HG03520 (cell line): ENCODE measurements around the gene HKDC1.
A peak's percentile ranks its signal among the peaks of the same experiment; 100 is the strongest.
"Not testable (repeated sequence)": the region's sequence is repeated elsewhere in the genome, so short reads cannot be mapped to it uniquely, and the experiment has no call there.

Experiments used
- ATAC-seq: cut with Tn5 transposase; IDR thresholded peaks from one replicate; pipeline ENCODE4 v1.9.1; 2021; ENCODE audit warnings: mild to moderate bottlenecking, moderate library complexity; ENCODE audit not compliant: unreplicated experiment

HKDC1 gene

DNA sequence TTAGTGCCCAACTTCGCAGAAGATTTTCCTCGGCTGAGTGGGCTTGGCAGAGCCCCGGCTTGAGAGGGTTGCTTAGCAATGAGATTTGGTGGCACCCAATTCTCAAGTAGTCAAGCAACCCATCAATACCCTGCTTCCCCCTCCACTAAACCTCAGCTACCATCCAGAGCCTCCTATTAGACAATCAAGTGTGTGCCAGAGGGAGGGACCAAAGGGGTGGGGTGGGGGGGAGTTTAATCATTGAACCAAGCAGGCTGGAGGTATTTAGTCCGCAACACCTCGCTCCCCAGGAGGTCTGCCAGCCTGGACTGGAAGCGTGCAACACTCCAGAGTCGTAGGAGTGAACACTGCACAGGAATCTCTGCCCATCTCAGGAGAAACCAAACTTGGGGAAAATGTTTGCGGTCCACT lies at the start of gene HKDC1:
HKDC1 (plus strand) TSS at position 292 of the 411 bp plus-strand sequence; CDS start at position 396, 104 bp downstream.
- no peak for ATAC-seq

DNA sequence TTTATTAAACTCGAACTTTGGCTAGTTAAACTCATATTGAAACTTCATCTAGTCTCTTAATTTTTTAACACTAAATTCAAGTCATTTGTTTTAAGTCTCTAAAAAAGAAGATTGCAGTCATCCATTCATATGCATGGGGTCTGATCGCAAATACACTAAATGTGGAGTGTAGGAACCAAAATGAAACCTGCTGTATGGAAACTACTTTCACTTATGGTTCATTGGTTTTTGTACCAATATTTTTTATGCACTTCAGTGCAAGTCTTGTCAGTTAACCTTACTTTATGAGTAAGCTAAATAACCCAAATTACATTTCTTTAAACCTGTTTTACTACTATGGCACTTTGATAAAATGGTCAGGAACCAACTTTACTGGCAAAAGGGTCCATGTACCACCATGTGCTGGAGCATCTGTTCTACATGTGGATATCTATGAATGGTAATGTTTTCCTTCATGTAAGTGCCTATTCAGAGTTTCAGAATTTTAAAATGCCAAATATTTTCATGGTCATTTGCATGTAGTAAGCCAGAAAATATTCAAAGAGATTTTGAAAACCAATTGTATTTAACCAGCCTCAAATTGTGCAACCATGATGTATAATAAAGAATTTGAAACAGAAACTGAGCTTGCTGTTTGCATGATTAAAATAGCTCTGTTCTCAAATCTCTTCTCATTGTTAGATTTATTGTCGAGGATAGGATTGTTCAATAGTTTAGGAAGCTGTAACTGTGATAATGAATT lies 47.7 kb upstream of the HKDC1 start:
- ATAC-seq, result no peak

DNA sequence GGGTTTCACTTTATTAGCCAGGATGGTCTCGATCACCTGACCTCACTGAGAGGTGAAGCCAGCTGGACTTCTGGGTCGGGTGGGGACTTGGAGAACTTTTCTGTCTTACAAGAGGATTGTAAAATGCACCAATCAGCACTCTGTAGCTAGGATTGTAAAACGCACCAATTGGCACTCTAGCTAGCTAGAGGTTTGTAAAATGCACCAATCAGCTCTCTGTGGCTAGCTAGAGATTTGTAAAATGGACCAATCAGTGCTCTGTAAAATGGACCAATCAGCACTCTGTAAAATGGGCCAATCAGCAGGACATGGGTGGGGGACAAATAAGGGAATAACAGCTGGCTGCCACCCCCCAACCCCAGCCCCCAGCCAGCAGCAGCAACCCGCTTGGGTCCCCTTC lies 44.8 kb upstream of the HKDC1 start:
- not testable (repeated sequence) for ATAC-seq

- no peak for ATAC-seq
Observed at GRCh38 chr10:69176823-69177222, 43.3 kb upstream of the HKDC1 start.

- ATAC-seq, result peak; percentile 13
Observed at GRCh38 chr10:69179089-69179742, 40.9 kb upstream of the HKDC1 start.

GRCh38 chr10:69179743-69180524 lies 40.2 kb upstream of the HKDC1 start, which contains the start of gene SUPV3L1:
Gene SUPV3L1 (plus strand): TSS chr10:69180234. CDS start chr10:69180292, 58 bp downstream.
- peak; percentile 79 for ATAC-seq

GRCh38 chr10:69180525-69181204 lies 39.5 kb upstream of the HKDC1 start:
- no peak for ATAC-seq

DNA sequence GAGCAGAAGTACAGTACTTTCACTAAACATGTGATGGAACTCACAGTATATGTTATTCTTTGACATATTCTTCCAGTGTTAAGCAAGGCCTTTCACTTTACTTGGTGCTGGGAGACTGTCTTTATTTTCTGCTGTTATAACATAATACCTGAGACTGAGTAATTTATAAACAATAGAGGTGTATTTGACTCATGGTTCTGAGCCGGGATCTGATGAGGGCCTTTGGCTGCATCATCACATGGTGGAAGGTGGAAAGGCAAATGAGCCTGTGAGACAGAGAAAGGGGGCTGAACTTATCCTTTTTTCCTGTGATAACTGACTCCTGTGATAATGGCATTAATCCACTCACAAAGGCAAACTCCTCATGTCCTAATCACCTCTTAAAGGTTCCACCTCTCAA lies 38.7 kb upstream of the HKDC1 start:
- no peak for ATAC-seq

DNA sequence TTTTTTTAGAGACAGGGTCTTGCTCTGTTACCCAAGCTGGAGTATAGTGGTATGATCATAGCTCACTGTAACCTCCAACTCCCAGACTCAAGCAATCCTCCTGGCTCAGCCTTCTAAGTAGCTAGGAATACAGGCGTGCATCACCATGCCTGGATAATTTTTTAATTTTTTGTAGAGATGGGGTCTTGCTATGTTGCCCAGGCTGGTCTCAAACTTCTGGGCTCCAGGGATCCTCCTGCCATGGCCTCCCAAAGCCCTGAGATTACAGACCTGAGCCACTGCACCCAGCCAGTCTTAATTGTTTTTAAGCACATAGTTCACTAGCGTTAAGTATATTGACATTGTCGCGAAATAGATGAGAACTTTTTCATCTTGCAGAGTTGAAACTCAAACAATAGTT lies 38.1 kb upstream of the HKDC1 start:
- no peak for ATAC-seq

- ATAC-seq, result no peak
Observed at GRCh38 chr10:69186524-69186923, 33.6 kb upstream of the HKDC1 start.

GRCh38 chr10:69201045-69201444 lies 19.1 kb upstream of the HKDC1 start:
- no peak for ATAC-seq

DNA sequence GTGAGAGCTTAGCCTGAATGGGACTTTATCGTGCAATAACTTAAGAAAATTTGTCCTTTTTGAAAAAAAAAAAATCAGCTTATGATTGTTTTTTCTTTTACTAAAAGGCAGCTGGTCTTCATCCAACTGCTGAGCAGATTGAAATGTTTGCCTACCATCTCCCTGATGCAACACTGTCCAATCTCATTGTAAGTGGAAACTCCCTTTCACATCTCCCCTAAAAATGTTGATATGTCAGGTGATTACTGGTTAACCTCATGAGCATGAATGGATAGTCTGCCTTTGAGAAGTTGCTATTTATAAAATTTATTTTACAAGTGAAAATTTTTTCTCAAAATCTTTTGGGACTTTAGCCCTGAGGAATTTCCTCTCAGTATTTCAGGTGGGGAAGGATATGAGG lies 17.8 kb upstream of the HKDC1 start:
- ATAC-seq, result no peak

- ATAC-seq, result no peak
Observed at GRCh38 chr10:69208761-69209160, 11.4 kb upstream of the HKDC1 start.

- ATAC-seq, result no peak
Observed at GRCh38 chr10:69209787-69210484, 10.2 kb upstream of the HKDC1 start.

GRCh38 chr10:69211104-69211503 lies 9.0 kb upstream of the HKDC1 start:
- ATAC-seq, result no peak

- ATAC-seq, result no peak
Observed at GRCh38 chr10:69211524-69211923, 8.6 kb upstream of the HKDC1 start.

GRCh38 chr10:69213591-69214311 lies 6.4 kb upstream of the HKDC1 start:
- no peak for ATAC-seq

DNA sequence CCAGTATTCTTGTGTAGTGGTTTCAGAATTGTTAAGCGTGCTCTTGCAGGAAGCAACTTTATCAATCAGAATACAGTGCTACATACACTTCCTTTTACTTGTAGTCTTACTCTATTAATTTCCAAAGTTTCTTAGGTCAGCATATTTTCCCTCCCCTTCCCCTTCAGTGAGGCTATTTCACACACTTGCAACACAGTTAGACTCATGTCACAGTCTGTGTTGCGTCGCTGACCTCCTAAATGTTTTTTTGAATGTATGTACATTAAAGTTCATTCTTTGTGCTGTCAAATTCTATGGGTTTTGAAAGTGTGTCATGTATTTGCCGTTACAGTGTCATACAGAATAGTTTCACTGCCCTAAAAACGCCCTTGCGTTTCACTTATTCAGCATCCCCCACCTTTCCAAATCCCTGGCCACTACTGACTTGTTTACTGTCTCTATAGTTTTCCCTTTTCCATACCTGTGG lies 5.4 kb upstream of the HKDC1 start:
- ATAC-seq, result no peak

DNA sequence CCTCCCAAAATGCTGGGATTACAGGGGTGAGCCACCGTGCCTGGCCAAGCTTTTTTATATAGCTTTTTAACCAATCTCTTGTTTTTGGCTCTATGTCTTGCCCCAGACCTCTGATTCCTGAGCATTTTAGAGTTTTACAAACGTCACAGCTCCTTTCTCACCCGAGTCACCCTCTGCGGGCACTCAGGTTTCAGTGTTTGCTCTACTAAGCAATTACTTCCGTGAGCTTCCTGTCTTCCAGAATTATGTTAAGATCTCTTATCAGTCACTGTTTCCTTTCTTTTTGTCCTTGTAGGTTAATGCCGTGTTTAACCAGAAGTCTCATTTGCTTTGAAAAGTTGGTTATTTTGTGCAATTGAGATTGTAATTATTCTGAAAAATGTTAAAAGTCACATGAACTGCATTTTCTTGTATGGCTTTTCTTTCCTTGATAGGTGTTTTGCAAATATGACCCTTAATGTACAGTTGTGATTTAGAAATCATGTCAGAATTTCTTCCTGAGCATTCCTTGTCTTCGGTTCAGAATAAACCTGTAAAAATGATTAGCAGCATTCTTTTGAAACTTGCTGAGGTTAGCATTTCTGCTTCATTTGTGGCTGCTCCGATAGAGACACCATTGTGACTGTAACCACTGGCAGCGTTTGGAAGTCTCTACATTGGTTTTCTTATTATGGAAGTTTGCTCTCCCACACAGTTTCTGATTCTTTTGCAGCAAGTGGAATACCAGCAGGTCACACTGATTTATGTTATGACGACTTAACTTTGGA lies 4.5 kb upstream of the HKDC1 start:
- no peak for ATAC-seq
